ENCODE data around the gene DUOXA1.
A peak's percentile ranks its signal among the peaks of the same experiment; 100 is the strongest.

Gene DUOXA1

GRCh38 chr15:45130291-45131000, 767 bp upstream of the DUOXA1 start:
- no peak for DNase-seq

- no peak for DNase-seq
Observed at GRCh38 chr15:45128971-45129639, 574 bp downstream of the DUOXA1 start.

- peak; percentile 10 for DNase-seq
Observed at GRCh38 chr15:45126535-45127158, 3.0 kb downstream of the DUOXA1 start.

GRCh38 chr15:45123397-45123796, 6.3 kb downstream of the DUOXA1 start:
- DNase-seq = no peak

GRCh38 chr15:45122719-45123118, 7.0 kb downstream of the DUOXA1 start:
- no peak for DNase-seq

- DNase-seq = no peak
Observed at GRCh38 chr15:45121706-45122417, 7.8 kb downstream of the DUOXA1 start.

- no peak for DNase-seq
Observed at GRCh38 chr15:45121020-45121419, 8.7 kb downstream of the DUOXA1 start.

GRCh38 chr15:45120081-45120972, 9.4 kb downstream of the DUOXA1 start:
- no peak for DNase-seq

GRCh38 chr15:45118996-45119395, 10.7 kb downstream of the DUOXA1 start:
- DNase-seq = no peak

GRCh38 chr15:45118131-45118588, 11.5 kb downstream of the DUOXA1 start:
- DNase-seq = peak; percentile 70

GRCh38 chr15:45117308-45118130, 12.2 kb downstream of the DUOXA1 start:
- no peak for DNase-seq

- no peak for DNase-seq
Observed at GRCh38 chr15:45116482-45117307, 13.0 kb downstream of the DUOXA1 start.

- no peak for DNase-seq
Observed at GRCh38 chr15:45116006-45116481, 13.6 kb downstream of the DUOXA1 start.

GRCh38 chr15:45115312-45115820, 14.3 kb downstream of the DUOXA1 start:
- no peak for DNase-seq

- DNase-seq = no peak
Observed at GRCh38 chr15:45114751-45115085, 15.0 kb downstream of the DUOXA1 start.

GRCh38 chr15:45114076-45114750, 15.5 kb downstream of the DUOXA1 start, which contains the start of the genes DUOX2 and DUOXA2:
Gene DUOX2, minus strand, starts transcription at chr15:45114172. Its CDS starts 761 bp downstream, at chr15:45113411.
Gene DUOXA2, plus strand, starts transcription at chr15:45114326. Its CDS starts 280 bp downstream, at chr15:45114606.
- no peak for DNase-seq

- DNase-seq = no peak
Observed at GRCh38 chr15:45113380-45113990, 16.2 kb downstream of the DUOXA1 start.

- DNase-seq = no peak
Observed at GRCh38 chr15:45112591-45113379, 16.9 kb downstream of the DUOXA1 start.

Data from GDM1 (cell line).